Measurements from ENCODE around the gene MIB1. TPM values are rescaled to one million over a fixed set of nuclear protein-coding genes. Genes with fewer than 3 reads are reported as not detected.
A peak's percentile ranks its signal among the peaks of the same experiment; 100 is the strongest.
"Not testable (repeated sequence)": the region's sequence is repeated elsewhere in the genome, so short reads cannot be mapped to it uniquely, and the experiment has no call there.

MIB1 gene
- polyA plus RNA-seq: 1 to 10 TPM; 1.9 to 6.4 (median 5.0) TPM

DNA sequence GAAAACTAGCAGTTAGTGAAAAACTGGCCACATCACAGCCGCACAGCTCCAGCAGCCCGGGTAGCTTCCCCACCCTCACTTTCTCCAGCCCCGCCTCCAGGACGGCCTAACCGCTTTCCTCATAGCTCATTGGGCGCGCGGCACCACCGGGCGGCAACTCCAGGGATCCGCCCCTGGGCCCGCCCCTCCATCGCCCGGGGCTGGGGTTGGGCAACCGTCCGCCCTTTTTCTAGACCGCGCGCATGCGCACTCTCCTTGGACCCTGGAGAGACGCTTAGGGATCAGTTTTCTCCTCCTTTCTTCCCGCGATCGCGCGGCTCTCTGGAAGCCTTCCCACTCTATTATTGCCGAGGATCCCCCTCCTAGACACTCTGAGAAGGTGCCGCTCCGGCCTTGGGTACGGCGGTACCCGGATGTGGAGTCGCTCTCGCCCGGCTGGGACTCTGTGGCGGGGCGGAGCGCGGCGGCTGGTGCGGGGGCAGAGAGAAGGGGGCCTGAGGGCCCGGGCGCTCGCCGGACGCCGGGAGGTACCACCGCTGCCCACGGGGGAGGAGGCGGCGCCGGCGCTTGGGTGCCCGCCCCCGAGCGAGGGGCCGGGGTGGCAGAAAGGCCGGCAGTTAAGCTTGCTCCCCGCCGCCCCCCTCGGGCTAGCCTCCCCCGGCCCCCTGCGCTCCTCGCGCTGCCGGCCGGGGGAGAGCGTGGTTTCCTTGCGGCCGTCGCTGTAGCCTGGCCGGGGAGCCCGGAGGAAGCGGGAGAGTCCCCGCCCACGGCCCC lies at the start of gene MIB1:
Gene MIB1, plus strand, starts transcription at position 255 of the 774 bp plus-strand sequence. CDS start 792 bp downstream, outside the sequence.
- H3K4me3 Mint-ChIP-seq: peak within 1 kb of the TSS; percentile 92 to 97 (median 95)
- peaks cover 0 to 2% (median 0%) of the 10 kb centered on the region in 6 donors for H3K9me3 Mint-ChIP-seq
- H3K27ac Mint-ChIP-seq: peak within 1 kb of the TSS; percentile 84 to 98 (median 96)
- peaks cover 0 to 4% (median 3%) of the 10 kb centered on the region in 3 donors for H3K36me3 Mint-ChIP-seq
- peak; percentile 99 for DNase-seq
- peaks cover 30 to 45% of the 10 kb centered on the region in 2 donors for H3K4me1 Mint-ChIP-seq
- H3K27me3 Mint-ChIP-seq (ENCODE audit: low read depth in 3 of 3): peaks cover 3 to 23% (median 14%) of the 10 kb centered on the region in 3 donors

DNA sequence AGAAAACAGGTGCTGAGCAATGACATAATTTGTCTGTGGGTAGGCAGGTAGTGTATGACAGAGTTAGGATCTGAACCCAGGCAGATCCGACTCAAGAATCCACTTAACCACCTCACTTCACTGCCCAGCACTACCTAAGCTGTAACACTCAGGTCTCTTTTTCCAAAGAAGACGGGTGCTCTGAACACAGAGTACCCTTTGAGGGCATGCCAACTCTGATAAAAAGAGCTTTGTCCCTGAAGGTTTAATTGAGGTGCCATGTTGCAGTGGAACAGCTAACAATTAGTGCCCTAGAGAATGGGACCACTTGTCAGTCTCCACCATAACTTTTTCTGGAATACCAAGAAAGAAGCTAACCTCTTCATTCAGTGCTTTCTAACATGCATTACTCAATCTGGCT lies 47.3 kb upstream of the MIB1 start:
- Mint-ChIP-seq H3K27ac (peak overlapping the region in 2 of 6 donors; percentile 1 to 17), H3K4me3 (no peak overlapping the region), H3K9me3 (peaks cover 0 to 6% (median 4%) of the 10 kb centered on the region in 6 donors), H3K36me3 (peaks cover 40 to 65% (median 41%) of the 10 kb centered on the region in 3 donors), H3K4me1 (peaks cover 6 to 26% of the 10 kb centered on the region in 2 donors), H3K27me3 (ENCODE audit: low read depth in 3 of 3) (peaks cover 0 to 1% (median 1%) of the 10 kb centered on the region in 3 donors)
- DNase-seq: no peak

DNA sequence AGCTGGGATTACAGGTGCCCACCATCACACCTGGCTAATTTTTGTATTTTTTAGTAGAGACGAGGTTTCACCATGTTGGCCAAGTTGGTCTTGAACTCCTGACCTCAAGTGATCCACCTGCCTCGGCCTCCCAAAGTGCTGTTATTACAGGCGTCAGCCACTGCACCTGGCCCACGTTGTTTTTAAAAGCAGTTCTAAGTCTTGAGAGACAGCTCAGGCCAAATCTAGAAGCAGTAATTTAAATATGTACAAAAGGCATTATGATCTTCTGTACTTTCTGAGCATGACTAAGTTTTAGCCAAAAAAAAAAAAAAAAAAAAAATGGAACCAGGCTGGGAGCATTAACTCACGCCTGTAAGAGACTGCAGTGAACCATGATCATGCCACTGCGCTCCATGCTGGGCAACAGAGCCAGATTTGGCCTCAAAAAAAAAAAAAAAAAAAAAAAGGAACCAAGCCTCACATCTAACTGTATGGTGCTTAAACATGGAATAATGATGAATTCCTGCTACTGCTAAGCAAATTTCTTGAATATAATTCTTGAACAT lies 40.0 kb upstream of the MIB1 start:
- H3K27me3 Mint-ChIP-seq (ENCODE audit: low read depth in 3 of 3): peaks cover 0 to 8% (median 6%) of the 10 kb centered on the region in 3 donors
- H3K36me3 Mint-ChIP-seq: peaks cover 3 to 15% (median 12%) of the 10 kb centered on the region in 3 donors
- peaks cover 27 to 33% of the 10 kb centered on the region in 2 donors for H3K4me1 Mint-ChIP-seq
- no peaks in the 10 kb centered on the region for H3K9me3 Mint-ChIP-seq
- no peak overlapping the region for H3K27ac Mint-ChIP-seq
- no peak for DNase-seq
- no peak overlapping the region for H3K4me3 Mint-ChIP-seq

DNA sequence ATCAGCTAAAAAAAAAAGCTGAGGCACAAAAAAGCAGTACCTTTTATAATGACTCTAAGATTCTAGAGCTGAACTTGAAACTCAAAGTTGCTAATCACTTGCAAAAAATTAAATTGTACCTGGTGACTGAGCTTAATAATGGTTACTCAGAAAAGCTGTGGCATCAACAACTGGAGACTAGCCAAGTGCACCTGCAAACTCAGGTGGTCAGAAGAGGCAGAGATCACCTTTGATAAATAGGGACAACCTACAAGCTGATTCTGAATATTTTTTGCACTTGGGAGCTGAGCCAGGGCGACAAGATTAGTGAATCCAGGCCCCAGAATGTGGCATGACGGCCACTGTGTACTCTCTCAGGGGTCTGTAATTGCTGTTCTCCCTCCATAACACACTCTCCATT lies 39.0 kb upstream of the MIB1 start:
- Mint-ChIP-seq H3K36me3 (peaks cover 0 to 12% (median 10%) of the 10 kb centered on the region in 3 donors), H3K27me3 (ENCODE audit: low read depth in 3 of 3) (peaks cover 0 to 8% (median 6%) of the 10 kb centered on the region in 3 donors), H3K4me1 (peaks cover 29 to 36% of the 10 kb centered on the region in 2 donors), H3K27ac (no peak overlapping the region), H3K9me3 (no peaks in the 10 kb centered on the region), H3K4me3 (peak overlapping the region in 1 of 5 donors; percentile 29)
- DNase-seq: no peak

DNA sequence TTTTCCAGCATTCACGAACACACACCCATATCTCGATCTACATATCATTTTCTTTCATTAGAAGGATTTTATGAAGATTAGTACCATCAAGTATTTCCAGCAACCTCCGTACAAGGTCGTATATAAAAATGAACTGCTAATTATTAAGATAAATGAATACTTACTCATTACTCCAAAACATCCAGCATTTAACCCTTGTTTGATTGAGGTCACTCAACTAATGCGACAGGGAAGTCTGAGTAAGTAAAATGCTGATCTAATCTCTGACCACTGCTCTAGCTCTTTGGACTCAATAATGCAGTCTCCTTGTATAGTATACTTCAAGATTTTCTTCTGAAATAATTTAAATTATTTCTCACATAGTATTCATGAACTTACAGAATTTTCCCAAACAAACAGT lies 38.0 kb upstream of the MIB1 start:
- DNase-seq: no peak
- Mint-ChIP-seq H3K36me3 (peaks cover 0 to 10% (median 8%) of the 10 kb centered on the region in 3 donors), H3K27ac (peak overlapping the region in 5 of 6 donors; percentile 9 to 92 (median 60)), H3K4me1 (peaks cover 29 to 36% of the 10 kb centered on the region in 2 donors), H3K4me3 (peak overlapping the region; percentile 97 to 99 (median 97)), H3K27me3 (ENCODE audit: low read depth in 3 of 3) (peaks cover 0 to 8% (median 6%) of the 10 kb centered on the region in 3 donors), H3K9me3 (no peaks in the 10 kb centered on the region)

DNA sequence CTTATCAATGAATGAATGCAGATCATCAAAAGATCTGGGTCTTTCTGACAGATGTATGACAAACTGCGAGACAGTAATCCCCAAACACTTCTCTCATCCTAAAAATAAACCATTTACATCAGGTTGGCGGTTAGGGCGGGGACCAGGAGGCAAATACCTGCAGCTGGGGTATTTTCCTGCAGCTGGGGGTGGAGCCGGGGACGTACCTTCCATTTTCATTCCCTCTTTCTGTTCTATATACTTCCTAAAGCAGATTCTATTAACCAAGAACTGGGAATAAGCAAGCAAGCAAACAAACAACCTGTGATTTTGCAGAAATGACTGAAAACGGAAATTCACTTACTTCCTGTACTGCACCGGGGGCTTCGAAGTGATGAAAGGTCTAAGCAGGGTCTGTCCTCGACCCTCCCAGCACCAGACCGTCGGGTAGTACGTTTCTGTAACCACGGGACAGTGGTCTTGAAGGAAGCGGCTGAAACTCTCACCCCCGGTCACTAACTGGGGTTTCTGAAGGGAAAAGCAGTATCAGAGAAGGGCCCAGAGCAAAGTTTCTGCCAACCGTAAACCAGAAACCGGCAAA lies 37.3 kb upstream of the MIB1 start:
- Mint-ChIP-seq H3K36me3 (peaks cover 0 to 10% (median 8%) of the 10 kb centered on the region in 3 donors), H3K9me3 (no peaks in the 10 kb centered on the region), H3K27ac (peak overlapping the region; percentile 92 to 97 (median 96)), H3K4me1 (peaks cover 29 to 36% of the 10 kb centered on the region in 2 donors), H3K4me3 (peak overlapping the region; percentile 97 to 99 (median 97)), H3K27me3 (ENCODE audit: low read depth in 3 of 3) (peaks cover 0 to 8% (median 6%) of the 10 kb centered on the region in 3 donors)
- peak in 1 of 3 donors; percentile 1 for DNase-seq

DNA sequence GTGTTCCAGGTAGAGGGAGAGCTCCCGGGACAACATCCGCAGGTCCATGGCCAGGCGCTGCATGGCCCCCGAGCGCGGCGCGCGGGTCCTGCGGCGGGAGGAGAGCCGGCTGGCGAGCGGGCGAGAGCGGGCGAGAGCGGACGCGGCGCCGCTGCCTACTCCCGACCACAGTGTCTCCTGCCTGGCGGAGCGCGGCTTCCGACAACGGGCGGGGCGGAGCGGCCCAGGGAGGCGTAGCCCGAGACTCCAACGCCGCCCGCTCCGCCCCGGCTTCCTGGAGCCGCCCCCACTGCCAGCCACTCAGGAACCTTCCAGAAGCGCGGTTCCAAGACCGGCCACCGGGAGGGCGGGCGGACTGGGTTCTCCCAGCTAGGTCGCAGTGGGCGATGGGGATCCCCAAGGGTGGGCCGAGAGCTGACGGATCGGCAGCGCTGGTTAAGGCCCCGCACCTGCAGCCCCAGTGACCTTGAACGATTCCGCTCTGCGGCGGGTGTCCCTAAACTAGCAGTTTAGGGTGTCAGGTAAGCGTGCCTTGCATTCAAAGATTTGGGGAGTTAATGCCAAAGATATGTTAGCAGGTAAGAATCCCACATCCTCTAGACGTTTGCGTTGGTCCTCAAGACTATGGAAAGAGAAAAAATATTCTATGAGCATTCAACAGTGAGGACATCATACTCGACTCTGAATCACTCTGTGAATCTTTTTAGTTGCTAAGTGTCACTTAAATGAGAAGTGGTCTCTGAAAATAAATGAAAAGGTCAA lies 35.8 kb upstream of the MIB1 start, which contains the start of gene ABHD3:
Gene ABHD3, minus strand, starts transcription at position 172 of the 762 bp plus-strand sequence. Its CDS starts 109 bp downstream, at position 63.
- DNase-seq: peak; percentile 91
- H3K9me3 Mint-ChIP-seq: no peaks in the 10 kb centered on the region
- peaks cover 0 to 10% (median 4%) of the 10 kb centered on the region in 3 donors for H3K36me3 Mint-ChIP-seq
- peaks cover 0 to 8% (median 7%) of the 10 kb centered on the region in 3 donors for H3K27me3 Mint-ChIP-seq (ENCODE audit: low read depth in 3 of 3)
- peaks cover 27 to 29% of the 10 kb centered on the region in 2 donors for H3K4me1 Mint-ChIP-seq
- peak within 1 kb of the TSS; percentile 92 to 97 (median 96) for H3K27ac Mint-ChIP-seq
- H3K4me3 Mint-ChIP-seq: peak within 1 kb of the TSS; percentile 97 to 99 (median 97)

DNA sequence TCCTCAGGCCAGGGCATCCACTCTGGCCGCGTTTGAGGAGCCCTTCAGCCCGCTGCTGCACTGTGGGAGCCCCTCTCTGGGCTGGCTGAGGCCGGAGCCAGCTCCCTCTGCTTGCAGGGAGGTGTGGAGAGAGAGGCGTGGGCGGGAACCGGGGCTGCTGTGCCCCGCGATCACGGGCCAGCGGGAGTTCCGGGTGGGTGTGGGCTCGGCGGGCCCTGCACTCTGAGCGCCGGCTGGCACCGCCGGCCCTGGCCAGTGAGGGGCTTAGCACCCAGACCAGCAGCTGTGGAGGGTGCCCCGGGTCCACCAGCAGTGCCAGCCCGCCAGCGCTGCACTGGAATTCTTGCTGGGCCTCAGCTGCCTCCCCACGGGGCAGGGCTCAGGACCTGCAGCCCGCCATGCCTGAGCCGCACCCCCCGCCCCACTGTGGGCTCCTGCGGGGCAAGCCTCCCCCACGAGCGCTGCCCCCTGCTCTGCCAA lies 34.2 kb upstream of the MIB1 start:
- peaks cover 27 to 29% of the 10 kb centered on the region in 2 donors for H3K4me1 Mint-ChIP-seq
- H3K36me3 Mint-ChIP-seq: peaks cover 0 to 6% (median 0%) of the 10 kb centered on the region in 3 donors
- DNase-seq: no peak
- H3K4me3 Mint-ChIP-seq: peak overlapping the region in 1 of 5 donors; percentile 88
- H3K27me3 Mint-ChIP-seq (ENCODE audit: low read depth in 3 of 3): peaks cover 0 to 8% (median 7%) of the 10 kb centered on the region in 3 donors
- H3K9me3 Mint-ChIP-seq: no peaks in the 10 kb centered on the region
- H3K27ac Mint-ChIP-seq: no peak overlapping the region

DNA sequence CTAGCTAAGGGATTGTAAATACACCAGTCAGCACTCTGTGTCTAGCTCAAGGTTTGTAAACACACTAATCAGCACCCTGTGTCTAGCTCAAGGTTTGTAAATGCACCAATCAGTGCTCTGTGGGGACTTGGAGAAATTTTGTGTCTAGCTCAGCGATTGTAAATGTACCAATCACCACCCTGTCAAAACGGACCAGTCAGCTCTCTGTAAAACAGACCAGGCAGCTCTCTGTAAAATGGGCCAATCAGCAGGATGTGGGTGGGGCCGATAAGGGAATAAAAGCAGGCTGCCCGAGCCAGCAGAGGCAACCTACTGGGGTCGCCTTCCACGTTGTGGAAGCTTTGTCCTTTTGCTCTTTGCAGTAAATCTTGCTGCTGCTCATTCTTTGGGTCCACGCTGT lies 33.5 kb upstream of the MIB1 start:
- not testable (repeated sequence) for H3K36me3 Mint-ChIP-seq; H3K27me3 Mint-ChIP-seq (ENCODE audit: low read depth in 3 of 3); DNase-seq; H3K9me3 Mint-ChIP-seq
- Mint-ChIP-seq H3K4me1 (peaks cover 27% of the 10 kb centered on the region in 2 donors), H3K27ac (peak overlapping the region in 2 of 6 donors; percentile 42 to 59), H3K4me3 (peak overlapping the region in 1 of 5 donors; percentile 30)

DNA sequence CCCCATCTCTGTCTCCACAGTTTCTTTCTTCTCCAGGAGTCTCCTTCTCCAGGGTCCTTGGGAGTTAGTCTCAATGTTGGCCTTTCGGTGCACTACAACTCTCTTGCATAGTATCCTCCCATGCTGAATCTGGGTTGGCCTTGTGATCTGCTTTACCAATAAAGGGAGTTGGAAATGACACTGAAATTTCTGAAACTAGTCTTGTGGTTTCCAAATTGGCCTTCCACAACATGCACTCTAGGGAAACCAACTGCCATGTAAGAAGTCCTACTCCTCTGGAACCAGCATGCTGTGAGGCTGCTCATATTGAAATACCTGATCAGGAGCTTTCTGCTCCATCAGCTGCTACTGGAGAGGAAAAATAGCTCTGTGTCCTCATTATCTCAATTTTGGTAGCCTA lies 26.1 kb upstream of the MIB1 start:
- H3K27me3 Mint-ChIP-seq (ENCODE audit: low read depth in 3 of 3): peaks cover 0 to 10% (median 7%) of the 10 kb centered on the region in 3 donors
- no peaks in the 10 kb centered on the region for H3K4me1 Mint-ChIP-seq
- H3K4me3 Mint-ChIP-seq: no peak overlapping the region

DNA sequence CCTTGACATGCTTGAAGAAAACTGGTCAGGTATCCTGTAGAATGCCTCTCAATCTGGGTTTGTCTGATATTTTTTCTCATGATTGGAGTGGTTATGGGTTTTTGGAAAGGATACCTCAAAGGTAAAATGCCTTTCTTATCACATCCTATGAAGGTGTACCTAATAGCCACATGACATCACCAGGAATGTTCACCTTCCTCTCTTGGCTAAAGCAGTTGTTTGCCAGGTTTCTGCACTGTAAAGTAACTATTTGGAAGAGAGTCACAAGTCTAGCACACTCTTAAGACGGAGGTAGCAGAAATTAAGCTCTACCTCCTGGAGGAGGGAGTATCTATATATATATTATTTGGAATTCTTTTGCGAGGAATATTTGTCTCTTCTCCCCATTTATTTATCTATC lies 17.9 kb upstream of the MIB1 start:
- Mint-ChIP-seq H3K27ac (no peak overlapping the region), H3K4me1 (no peaks in the 10 kb centered on the region), H3K4me3 (no peak overlapping the region), H3K27me3 (ENCODE audit: low read depth in 3 of 3) (peaks cover 0 to 2% (median 0%) of the 10 kb centered on the region in 3 donors), H3K9me3 (no peaks in the 10 kb centered on the region), H3K36me3 (peaks cover 0 to 2% (median 0%) of the 10 kb centered on the region in 3 donors)
- DNase-seq: no peak

More for the DNA sequence above, 26.1 kb upstream of the MIB1 start:
- DNase-seq: no peak
- peaks cover 0 to 2% (median 0%) of the 10 kb centered on the region in 6 donors for H3K9me3 Mint-ChIP-seq
- H3K27ac Mint-ChIP-seq: no peak overlapping the region
- no peaks in the 10 kb centered on the region for H3K36me3 Mint-ChIP-seq

DNA sequence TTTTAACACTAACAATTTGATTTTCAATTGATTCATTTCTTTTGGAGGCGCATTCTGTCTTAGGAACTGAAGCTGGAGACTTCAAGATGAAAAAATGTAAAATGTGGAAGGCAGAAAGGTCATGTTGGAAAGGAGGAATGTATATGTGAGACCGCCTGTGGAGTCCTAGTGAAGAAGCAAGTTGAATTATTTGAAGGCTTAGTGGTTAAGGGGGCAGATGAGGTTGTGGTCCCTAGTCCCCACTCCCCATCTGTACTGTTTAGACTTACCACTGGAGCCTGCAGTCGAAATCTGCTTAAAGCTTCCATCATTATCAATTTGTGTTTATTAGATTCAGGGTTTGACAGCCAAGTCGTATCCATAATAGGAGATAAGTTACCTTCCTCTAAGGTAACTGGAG lies 15.4 kb upstream of the MIB1 start:
- Mint-ChIP-seq H3K4me3 (no peak overlapping the region), H3K9me3 (no peaks in the 10 kb centered on the region), H3K27ac (no peak overlapping the region), H3K36me3 (peaks cover 0 to 2% (median 0%) of the 10 kb centered on the region in 3 donors), H3K4me1 (no peaks in the 10 kb centered on the region), H3K27me3 (ENCODE audit: low read depth in 3 of 3) (peaks cover 0 to 2% (median 0%) of the 10 kb centered on the region in 3 donors)
- DNase-seq: no peak

DNA sequence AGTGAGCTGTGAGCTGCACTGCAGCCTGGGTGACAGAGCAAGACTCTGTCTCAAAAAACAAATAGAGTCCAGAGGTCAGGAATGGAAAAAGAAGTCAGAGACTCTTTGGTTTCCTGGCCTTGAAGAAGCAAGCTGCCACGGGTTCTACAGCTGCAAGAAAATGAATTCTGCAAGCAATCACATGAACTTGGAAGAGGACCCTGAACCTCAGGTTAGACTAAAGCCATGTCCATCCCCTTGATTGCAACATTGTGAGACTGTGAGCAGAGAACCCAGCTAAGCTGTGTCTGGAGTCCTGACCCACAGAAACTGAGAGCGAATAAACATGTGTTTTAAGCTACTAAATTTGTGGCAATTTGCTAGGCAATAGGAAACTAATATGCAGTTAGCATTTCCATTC lies 12.9 kb upstream of the MIB1 start:
- no peaks in the 10 kb centered on the region for H3K4me1 Mint-ChIP-seq
- peaks cover 0 to 2% (median 0%) of the 10 kb centered on the region in 3 donors for H3K36me3 Mint-ChIP-seq
- H3K27me3 Mint-ChIP-seq (ENCODE audit: low read depth in 3 of 3): no peaks in the 10 kb centered on the region
- no peak overlapping the region for H3K27ac Mint-ChIP-seq
- no peak overlapping the region for H3K4me3 Mint-ChIP-seq
- H3K9me3 Mint-ChIP-seq: no peaks in the 10 kb centered on the region
- no peak for DNase-seq

Data from immature natural killer cell (primary cell).